ENCODE data around the gene TRIP6. TPM values are rescaled to one million over a fixed set of nuclear protein-coding genes. Genes with fewer than 3 reads are reported as not detected.

The TRIP6 gene
- total and polyA plus RNA-seq, 2 of the 8 experiments (the other 6 are each of a cell fraction or from before 2014, with no cell fraction given): 88.4 to 103 TPM

DNA sequence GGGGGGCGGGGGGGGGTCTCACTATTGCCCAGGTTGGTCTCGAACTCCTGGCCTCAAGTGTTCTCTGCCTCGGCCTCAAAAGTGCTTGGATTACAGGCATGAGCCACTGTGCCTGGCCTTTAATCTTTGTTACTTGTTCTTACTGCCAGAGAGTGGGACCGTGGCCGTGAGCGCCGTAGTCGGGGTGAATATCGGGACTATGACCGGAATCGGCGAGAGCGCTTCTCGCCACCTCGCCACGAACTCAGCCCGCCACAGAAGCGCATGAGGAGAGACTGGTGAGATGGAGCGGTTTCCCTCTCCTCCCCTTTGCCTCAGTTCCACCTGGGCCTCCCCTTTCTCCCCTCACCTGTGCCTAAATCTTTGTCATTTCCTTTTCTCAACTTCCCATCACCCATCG is 13.9 kb downstream of the TRIP6 start:
- H3K4me3 ChIP-seq (ENCODE audit: extremely low read depth in 1 of 4, insufficient read depth in 2 of 4, low read depth in 3 of 4, low read length in 4 of 4): no peak overlapping the region
- ChIA-PET POLR2A (ENCODE audit: partially characterized antibody) (interaction anchor here (0.6 to 15.1 kb wide), 3 partner anchors 6 to 83 kb away, joined by 3 to 313 read pairs (median 18); partner anchors contain the start of genes TRIP6 and UFSP1), CTCF (ENCODE audit: partially characterized antibody) (no interaction called here)
- H3K56ac ChIP-seq (replicated peaks; ENCODE audit: insufficient read length, low read depth, low read length): no peak overlapping the region
- no peaks in the 10 kb centered on the region; a peak in 1 of 7 replicates for H3K27me3 ChIP-seq (replicated peaks in 1 of 4; ENCODE audit: control insufficient read depth in 3 of 4, extremely low read depth in 1 of 4, insufficient read depth in 3 of 4, low read length in 3 of 4)
- no peak overlapping the region for H4K91ac ChIP-seq (replicated peaks; ENCODE audit: insufficient read length, low read length)
- 93% methylated on average over 15 of the region's 20 CpGs; no CpG with 5 or more reads in 1 of the 2 experiments for WGBS, 2 experiments (ENCODE audit: extremely low coverage in 1 of 2, insufficient coverage in 1 of 2, insufficient read length in 1 of 2, insufficient replicate concordance in 2 of 2, low coverage in 1 of 2, low lambda C conversion rate in 2 of 2, missing lambda C conversion rate in 1 of 2)
- no peak for DNase-seq (ENCODE audit: low read depth in 1 of 2, low spot score in 2 of 2)
- H2AFZ ChIP-seq (ENCODE audit: low read length): no peak overlapping the region
- no peak overlapping the region for H2BK120ac ChIP-seq (replicated peaks; ENCODE audit: low read depth, low read length)
- H3K79me2 ChIP-seq (ENCODE audit: control insufficient read depth in 1 of 2, insufficient read depth in 2 of 2, low read length in 2 of 2): peaks cover 22 to 64% of the 10 kb centered on the region in 2 experiments
- 0 out of 2 replicates have a peak, but pooled peaks cover 5% of the 10 kb centered on the region for H3K23me2 ChIP-seq (ENCODE audit: low read depth, low read length)
- no peak overlapping the region for H4K8ac ChIP-seq (ENCODE audit: extremely low read depth, insufficient read depth, low read length)
- peaks cover 16% of the 10 kb centered on the region for H3K79me1 ChIP-seq (ENCODE audit: low read depth, low read length)
- no peak overlapping the region for H3K4ac ChIP-seq (replicated peaks; ENCODE audit: insufficient read length, low read depth, low read length)
- H2BK12ac ChIP-seq (ENCODE audit: low read depth, low read length): no peak overlapping the region
- no peak overlapping the region for H4K5ac ChIP-seq (ENCODE audit: insufficient read length, low read depth, low read length)
- H2BK20ac ChIP-seq (ENCODE audit: low read length): no peak overlapping the region
- H2BK15ac ChIP-seq (ENCODE audit: low read length): no peak overlapping the region
- H3K9me3 ChIP-seq (ENCODE audit: insufficient read depth in 2 of 2, low read depth in 1 of 2, low read length in 1 of 2): no peaks in the 10 kb centered on the region
- H4K20me1 ChIP-seq (replicated peaks in 1 of 2; ENCODE audit: control insufficient read depth in 1 of 2, insufficient read depth in 2 of 2, low read length in 2 of 2): peaks cover 17 to 27% of the 10 kb centered on the region in 2 experiments
- no peak overlapping the region for H3K14ac ChIP-seq (ENCODE audit: insufficient read length)
- H3K4me1 ChIP-seq (replicated peaks in 1 of 4; ENCODE audit: control insufficient read depth in 3 of 4, insufficient read depth in 4 of 4, low read length in 3 of 4): peaks cover 0 to 5% (median under 1%) of the 10 kb centered on the region in 4 experiments; a peak in 2 of 7 replicates
- no peak overlapping the region for H2AK5ac ChIP-seq (ENCODE audit: low read depth, low read length)
- no peak overlapping the region for H3K27ac ChIP-seq (ENCODE audit: low read depth, low read length)
- H3K23ac ChIP-seq (ENCODE audit: insufficient read length): no peak overlapping the region
- H3K9ac ChIP-seq (replicated peaks in 1 of 4; ENCODE audit: extremely low read depth in 1 of 4, low read depth in 3 of 4, low read length in 3 of 4): no peak overlapping the region
- H3K18ac ChIP-seq (ENCODE audit: extremely low read depth, low read length): no peak overlapping the region
- FAIRE-seq: no peak
- peaks cover 44 to 75% (median 56%) of the 10 kb centered on the region in 4 experiments for H3K36me3 ChIP-seq (ENCODE audit: control insufficient read depth in 2 of 4, insufficient read depth in 4 of 4, low read length in 3 of 4)
- no peak overlapping the region for H3K4me2 ChIP-seq (ENCODE audit: insufficient read depth in 1 of 2, low read depth in 2 of 2, low read length in 2 of 2)
- no peak for TF ChIP-seq POLR2A (IDR thresholded peaks at IDR 0.05; ENCODE audit: control extremely low read depth in 1 of 2, low read depth in 2 of 2, low read length in 2 of 2)
- TF ChIP-seq KDM1A (IDR thresholded peaks at IDR 0.05; ENCODE audit: borderline replicate concordance, low read length): no peak
- TF ChIP-seq RNF2 (IDR thresholded peaks at IDR 0.05; ENCODE audit: borderline replicate concordance, low read depth, low read length, missing control alignments, poor library complexity, severe bottlenecking): no peak
- TF ChIP-seq EP300 (IDR thresholded peaks at IDR 0.05; ENCODE audit: borderline replicate concordance in 1 of 2, low read depth in 2 of 2, low read length in 2 of 2): no peak
- no peak for TF ChIP-seq PHF8 (conservative IDR thresholded peaks at IDR 0.05; ENCODE audit: low read depth, low read length)
- TF ChIP-seq GABPA (IDR thresholded peaks at IDR 0.05; ENCODE audit: borderline replicate concordance, insufficient read depth, low read length): no peak
- no peak for TF ChIP-seq SP1 (IDR thresholded peaks at IDR 0.05; ENCODE audit: low read depth, low read length)
- no peak for TF ChIP-seq BRCA1 (IDR thresholded peaks at IDR 0.05; ENCODE audit: low read depth, low read length)
- TF ChIP-seq, protein P1, sequence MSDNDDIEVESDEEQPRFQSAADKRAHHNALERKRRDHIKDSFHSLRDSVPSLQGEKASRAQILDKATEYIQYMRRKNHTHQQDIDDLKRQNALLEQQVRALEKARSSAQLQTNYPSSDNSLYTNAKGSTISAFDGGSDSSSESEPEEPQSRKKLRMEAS (IDR thresholded peaks at IDR 0.05): no peak
- TF ChIP-seq TAF7 (optimal IDR thresholded peaks at IDR 0.05; ENCODE audit: borderline replicate concordance, low read depth, low read length): no peak
- no peak overlapping the region for H2BK5ac ChIP-seq (ENCODE audit: low read depth, low read length)
